Measurements from ENCODE around the gene MYH7B. TPM values are rescaled to one million over a fixed set of nuclear protein-coding genes. Genes with fewer than 3 reads are reported as not detected.

The MYH7B gene
- total RNA-seq, 1 donor from 2014 or later, result 1.2 TPM

DNA sequence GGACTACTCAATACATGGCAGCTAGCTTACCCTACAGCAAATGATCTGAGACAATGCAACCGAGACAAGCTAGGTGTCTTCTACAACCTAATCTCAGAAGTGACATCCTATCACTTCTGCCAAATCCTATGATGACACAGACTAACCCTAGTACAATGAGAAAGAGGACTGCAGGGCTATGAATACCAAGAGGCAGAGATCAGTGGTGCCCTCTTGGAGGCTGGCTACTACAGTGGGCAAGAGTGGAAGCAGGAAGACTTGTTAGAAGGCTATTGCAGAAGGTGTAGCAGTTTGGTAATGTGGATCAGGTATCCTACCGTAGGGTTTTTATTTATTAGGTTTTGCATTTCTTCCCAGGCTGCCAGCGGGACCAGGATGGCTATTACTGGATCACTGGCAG lies 30.3 kb upstream of the MYH7B start:
- no peak for DNase-seq (ENCODE audit: low spot score, unreplicated experiment)
- Mint-ChIP-seq H3K27ac (no peak overlapping the region), H3K36me3 (ENCODE audit: insufficient read depth) (peaks cover 10% of the 10 kb centered on the region), H3K9me3 (ENCODE audit: low read depth) (no peaks in the 10 kb centered on the region), H3K27me3 (no peaks in the 10 kb centered on the region), H3K4me3 (ENCODE audit: low read depth) (no peak overlapping the region), H3K4me1 (ENCODE audit: low read depth) (no peaks in the 10 kb centered on the region)
- no peak for TF ChIP-seq CTCF (IDR thresholded peaks at IDR 0.05; ENCODE audit: unreplicated experiment)

DNA sequence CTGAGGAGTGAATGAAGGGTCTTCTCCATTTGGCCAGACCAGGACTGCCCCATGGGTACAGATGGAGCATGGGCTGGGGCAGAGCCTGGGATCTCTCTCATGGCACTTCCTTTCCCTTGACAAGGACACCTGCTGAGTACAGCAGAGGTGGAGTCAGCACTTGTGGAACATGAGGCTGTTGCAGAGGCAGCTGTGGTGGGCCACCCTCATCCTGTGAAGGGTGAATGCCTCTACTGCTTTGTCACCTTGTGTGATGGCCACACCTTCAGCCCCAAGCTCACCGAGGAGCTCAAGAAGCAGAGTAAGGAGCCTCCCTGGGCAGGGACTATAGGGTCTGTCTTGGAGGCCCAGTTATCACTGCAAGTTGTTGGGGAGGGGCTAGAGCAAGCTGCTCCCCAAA lies 29.7 kb upstream of the MYH7B start:
- H3K4me3 Mint-ChIP-seq (ENCODE audit: low read depth), result no peak overlapping the region
- peaks cover 13% of the 10 kb centered on the region for H3K36me3 Mint-ChIP-seq (ENCODE audit: insufficient read depth)
- H3K9me3 Mint-ChIP-seq (ENCODE audit: low read depth), result no peaks in the 10 kb centered on the region
- H3K27me3 Mint-ChIP-seq, result no peaks in the 10 kb centered on the region
- H3K27ac Mint-ChIP-seq, result no peak overlapping the region
- no peak for TF ChIP-seq CTCF (IDR thresholded peaks at IDR 0.05; ENCODE audit: unreplicated experiment)
- H3K4me1 Mint-ChIP-seq (ENCODE audit: low read depth), result no peaks in the 10 kb centered on the region
- DNase-seq (ENCODE audit: low spot score, unreplicated experiment), result no peak

- H3K9me3 Mint-ChIP-seq (ENCODE audit: low read depth), result no peaks in the 10 kb centered on the region
- no peak overlapping the region for H3K27ac Mint-ChIP-seq
- H3K4me3 Mint-ChIP-seq (ENCODE audit: low read depth), result no peak overlapping the region
- H3K4me1 Mint-ChIP-seq (ENCODE audit: low read depth), result no peaks in the 10 kb centered on the region
- H3K36me3 Mint-ChIP-seq (ENCODE audit: insufficient read depth), result peaks cover 15% of the 10 kb centered on the region
- DNase-seq (ENCODE audit: low spot score, unreplicated experiment), result no peak
- no peaks in the 10 kb centered on the region for H3K27me3 Mint-ChIP-seq
- no peak for TF ChIP-seq CTCF (IDR thresholded peaks at IDR 0.05; ENCODE audit: unreplicated experiment)
Measured at GRCh38 chr20:34926581-34926980, 29.1 kb upstream of the MYH7B start.

DNA sequence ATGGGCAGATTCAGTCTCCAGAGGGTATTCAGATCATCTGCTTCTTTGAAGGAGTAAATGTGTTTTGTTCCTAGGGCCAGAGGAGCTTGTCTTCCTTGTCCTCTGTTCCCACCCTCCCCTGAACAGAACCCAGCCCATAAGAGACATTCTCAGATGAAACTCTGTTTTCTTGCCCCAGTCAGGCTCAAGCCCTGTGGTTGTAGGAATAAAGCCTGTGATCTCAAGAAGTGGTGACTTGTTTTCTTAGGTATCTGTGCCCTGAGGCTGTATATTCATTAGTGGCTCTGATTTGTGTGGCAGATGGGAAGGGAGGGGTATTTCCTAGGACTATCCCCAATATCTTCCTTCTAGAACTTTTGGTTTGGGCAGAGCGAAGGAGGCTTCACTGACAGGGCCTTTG lies 27.9 kb upstream of the MYH7B start:
- H3K9me3 Mint-ChIP-seq (ENCODE audit: low read depth), result no peaks in the 10 kb centered on the region
- DNase-seq (ENCODE audit: low spot score, unreplicated experiment), result no peak
- no peak overlapping the region for H3K27ac Mint-ChIP-seq
- H3K4me1 Mint-ChIP-seq (ENCODE audit: low read depth), result no peaks in the 10 kb centered on the region
- peaks cover 18% of the 10 kb centered on the region for H3K36me3 Mint-ChIP-seq (ENCODE audit: insufficient read depth)
- no peak for TF ChIP-seq CTCF (IDR thresholded peaks at IDR 0.05; ENCODE audit: unreplicated experiment)
- H3K4me3 Mint-ChIP-seq (ENCODE audit: low read depth), result no peak overlapping the region
- no peaks in the 10 kb centered on the region for H3K27me3 Mint-ChIP-seq

DNA sequence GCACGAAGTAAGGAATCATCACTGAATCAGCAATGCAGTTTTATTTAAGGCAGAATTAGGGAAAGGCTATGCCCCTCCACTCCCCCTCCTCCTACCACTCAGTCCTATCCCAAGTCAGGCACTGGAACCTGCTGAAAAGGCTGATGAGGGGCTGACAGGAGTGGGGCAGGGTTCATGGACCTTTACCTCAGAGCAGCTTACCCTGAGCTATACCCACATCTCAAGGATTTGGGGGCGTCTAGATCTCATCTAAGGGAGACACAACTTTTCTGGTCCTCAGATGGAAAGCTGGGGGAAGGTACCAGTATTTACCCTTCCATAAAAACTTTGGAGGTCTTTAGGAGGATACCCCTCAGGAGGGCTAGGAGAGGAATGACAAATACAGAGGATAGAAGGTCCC lies 27.3 kb upstream of the MYH7B start:
- Mint-ChIP-seq H3K36me3 (ENCODE audit: insufficient read depth) (peaks cover 20% of the 10 kb centered on the region), H3K4me1 (ENCODE audit: low read depth) (no peaks in the 10 kb centered on the region)

More for the DNA sequence above, 27.3 kb upstream of the MYH7B start:
- H3K4me3 Mint-ChIP-seq (ENCODE audit: low read depth), result no peak overlapping the region
- H3K27me3 Mint-ChIP-seq, result no peaks in the 10 kb centered on the region
- H3K27ac Mint-ChIP-seq, result no peak overlapping the region
- DNase-seq (ENCODE audit: low spot score, unreplicated experiment), result no peak
- H3K9me3 Mint-ChIP-seq (ENCODE audit: low read depth), result no peaks in the 10 kb centered on the region
- no peak for TF ChIP-seq CTCF (IDR thresholded peaks at IDR 0.05; ENCODE audit: unreplicated experiment)
